ENCODE measurements around the gene S1PR4.
"Not testable (repeated sequence)": the region's sequence is repeated elsewhere in the genome, so short reads cannot be mapped to it uniquely, and the experiment has no call there.

Gene S1PR4

DNA sequence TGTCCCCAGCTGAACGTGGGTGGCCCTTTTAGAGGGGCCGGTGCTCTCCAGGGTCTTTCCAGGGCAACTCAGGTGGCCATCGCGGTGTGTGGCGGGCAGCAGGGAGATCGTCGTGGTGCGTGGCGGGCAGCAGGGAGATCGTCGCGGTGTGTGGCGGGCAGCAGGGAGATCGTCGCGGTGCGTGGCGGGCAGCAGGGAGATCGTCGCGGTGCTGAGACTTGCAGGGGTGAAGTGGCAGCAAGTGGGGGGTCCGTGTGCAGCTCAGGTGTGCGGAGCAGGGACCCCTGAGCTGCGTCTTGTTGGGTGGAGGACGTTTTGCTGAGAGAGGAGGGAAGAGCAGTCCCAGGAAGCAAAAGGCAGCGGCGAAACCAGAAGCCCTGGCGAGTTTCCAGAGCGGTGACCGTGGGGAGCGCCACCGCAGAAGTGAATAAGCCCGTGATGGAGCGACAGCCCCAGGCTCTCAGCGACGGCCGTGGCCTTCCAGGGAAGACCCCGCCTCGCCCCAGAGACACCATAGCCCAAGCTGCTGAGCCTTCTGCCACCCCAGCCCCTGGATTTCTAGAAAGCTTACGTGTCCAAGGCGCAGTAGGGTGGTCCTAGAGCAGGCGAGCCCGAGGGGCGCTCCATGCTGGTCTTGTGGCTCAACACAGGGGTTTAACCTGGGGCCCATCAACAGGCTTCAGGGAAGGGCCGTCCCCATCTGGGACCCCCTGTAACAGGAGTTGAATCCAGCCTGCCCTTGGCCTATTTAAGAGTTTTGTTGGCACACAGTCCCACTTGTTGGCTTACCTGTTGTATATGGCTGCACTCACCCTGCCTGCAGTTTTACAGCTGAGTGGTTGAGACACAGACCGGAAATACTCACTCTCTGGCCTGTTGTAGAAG, 12.6 kb downstream of the S1PR4 start:
- no peak overlapping the region for H3K4me3 ChIP-seq

DNA sequence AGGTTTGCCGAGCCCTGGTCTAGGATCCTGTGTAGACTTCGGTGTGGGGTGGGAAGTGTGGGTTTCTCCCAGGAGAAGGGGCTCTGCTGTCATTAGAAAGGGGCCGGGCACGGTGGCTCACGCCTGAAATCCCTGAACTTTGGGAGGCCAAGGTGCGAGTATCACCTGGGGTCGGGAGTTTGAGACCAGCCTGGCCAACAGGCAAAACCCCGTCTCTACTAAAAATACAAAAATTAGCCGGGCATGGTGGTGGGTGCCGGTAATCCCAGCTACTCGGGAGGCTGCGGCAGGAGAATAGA, 13.2 kb downstream of the S1PR4 start:
- H3K27ac ChIP-seq, H3K4me3 ChIP-seq: not testable (repeated sequence)

More for the DNA sequence above, 12.6 kb downstream of the S1PR4 start:
- no peak overlapping the region for H3K27ac ChIP-seq

DNA sequence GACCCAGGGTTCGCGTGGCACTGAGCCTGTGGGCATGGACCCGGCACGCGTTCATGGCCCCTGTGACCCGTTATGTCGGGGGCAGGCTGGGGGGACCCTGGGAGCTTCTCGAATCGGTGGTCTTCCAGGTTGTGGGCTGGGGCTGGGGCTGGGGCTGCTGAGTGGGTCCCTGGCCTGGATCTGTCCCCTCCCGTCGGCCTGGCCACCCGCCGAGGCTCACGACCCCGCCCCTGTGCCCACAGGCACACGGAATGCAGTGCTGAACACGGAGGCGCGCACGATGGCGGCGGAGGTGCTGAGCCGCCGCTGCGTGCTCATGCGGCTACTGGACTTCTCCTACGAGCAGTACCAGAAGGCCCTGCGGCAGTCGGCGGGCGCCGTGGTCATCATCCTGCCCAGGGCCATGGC, 13.7 kb downstream of the S1PR4 start:
- Histone ChIP-seq H3K4me3 (no peak overlapping the region), H3K27ac (no peak overlapping the region)

DNA sequence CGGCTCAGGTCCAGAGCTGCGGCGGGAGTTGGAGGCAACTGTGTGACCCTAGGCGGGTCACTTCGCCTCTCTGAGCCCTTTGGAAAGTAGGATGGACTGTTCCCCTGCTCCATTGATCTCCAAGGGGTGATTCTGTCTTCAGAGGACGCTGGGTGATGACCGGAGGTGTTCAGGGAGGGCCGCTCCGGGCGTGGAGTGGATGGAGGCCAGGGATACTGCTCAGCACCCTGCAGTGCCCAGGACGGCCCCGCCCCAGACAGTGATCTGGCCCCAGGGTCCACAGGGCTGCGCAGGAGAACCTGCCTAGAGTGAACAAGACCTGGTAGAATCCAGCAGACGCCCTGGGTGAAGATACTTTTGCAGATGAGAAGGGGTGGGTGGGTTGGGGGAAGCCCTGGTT, 14.1 kb downstream of the S1PR4 start:
- Histone ChIP-seq H3K4me3 (no peak overlapping the region), H3K27ac (no peak overlapping the region)

DNA sequence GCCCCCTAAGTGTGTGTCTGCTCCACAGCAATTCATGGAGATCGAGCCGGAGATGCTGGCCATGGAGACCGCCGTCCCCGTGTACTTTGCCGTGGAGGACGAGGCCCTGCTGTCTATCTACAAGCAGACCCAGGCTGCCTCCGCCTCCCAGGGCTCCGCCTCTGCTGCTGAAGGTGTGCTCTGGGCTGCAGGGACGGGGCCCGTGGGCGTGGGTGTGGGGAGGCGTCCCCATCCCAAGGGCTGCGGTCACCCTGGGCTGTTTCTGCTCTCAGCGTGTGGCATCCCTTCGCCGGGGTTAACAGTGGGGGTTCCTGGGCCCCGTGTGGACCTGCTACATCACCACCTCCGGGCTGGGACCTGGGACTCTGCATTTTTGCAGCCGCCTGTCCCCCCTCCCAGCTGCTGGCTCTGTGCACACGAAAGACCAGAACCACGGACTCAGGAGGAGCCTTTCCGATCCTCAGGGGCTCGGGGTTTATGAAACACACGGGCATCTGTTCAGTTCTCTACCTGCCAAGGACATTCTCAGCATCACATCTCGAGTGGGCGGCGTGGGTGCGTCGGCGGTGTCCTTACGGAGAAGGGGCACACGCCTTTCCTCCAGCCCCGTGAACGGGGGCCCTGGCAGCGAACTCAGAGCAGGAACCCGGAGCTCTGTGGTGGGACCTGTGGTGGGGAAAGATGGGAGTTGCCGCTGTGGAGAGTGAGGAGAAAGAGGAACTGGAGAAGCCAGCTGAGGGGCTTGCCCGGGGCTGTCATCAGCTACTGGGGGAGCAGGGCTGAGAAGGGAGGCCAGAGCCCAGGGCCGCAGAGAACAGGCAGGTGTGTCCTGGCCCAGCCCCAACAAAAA, 14.9 kb downstream of the S1PR4 start:
- Histone ChIP-seq H3K27ac (no peak overlapping the region), H3K4me3 (no peak overlapping the region)

DNA sequence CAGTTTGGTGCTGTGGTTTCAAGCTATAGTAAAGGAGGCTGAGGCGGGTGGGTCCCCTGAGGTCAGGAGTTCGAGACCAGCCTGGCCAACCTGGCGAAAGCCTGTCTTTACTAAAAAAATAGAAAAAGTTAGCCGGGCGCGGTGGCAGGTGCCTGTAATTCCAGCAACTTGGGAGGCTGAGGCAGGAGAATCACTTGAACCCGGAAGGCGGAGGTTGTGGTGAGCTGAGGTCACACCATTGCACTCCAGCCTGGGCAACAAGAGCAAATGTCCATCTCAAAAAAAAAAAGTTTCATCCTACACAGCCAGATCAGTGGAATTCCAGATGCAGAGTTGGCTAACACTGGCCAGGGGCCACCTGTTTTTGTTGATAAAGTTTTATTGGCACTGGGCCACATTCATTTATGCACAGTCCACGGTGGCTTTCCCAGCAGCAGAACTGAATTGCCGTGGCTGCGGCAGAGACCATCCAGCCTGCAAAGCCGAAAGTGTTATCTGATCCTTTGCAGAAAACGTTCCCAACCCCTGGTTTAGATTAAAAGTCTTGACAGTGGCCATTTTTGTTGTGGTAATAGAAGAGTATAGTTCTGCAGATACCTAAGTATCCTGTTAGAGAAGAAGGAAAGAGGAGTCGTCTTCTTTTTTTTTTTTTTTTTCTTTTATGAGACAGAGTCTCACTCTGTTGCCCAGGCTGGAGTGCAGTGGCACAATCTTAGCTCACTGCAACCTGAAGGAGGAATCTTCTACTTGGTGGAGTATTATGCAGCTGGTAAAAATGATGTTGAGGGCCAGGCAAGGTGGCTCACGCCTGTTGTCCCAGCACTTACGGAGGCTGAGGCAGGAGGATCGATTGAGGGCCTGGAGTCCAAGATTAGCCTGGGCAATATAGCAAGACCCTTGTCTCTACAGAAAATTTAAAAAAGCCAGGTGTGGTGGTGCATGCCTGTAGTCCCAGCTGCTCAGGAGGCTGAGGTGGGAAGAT, 15.8 kb downstream of the S1PR4 start:
- H3K27ac ChIP-seq: no peak overlapping the region
- H3K4me3 ChIP-seq: no peak overlapping the region

DNA sequence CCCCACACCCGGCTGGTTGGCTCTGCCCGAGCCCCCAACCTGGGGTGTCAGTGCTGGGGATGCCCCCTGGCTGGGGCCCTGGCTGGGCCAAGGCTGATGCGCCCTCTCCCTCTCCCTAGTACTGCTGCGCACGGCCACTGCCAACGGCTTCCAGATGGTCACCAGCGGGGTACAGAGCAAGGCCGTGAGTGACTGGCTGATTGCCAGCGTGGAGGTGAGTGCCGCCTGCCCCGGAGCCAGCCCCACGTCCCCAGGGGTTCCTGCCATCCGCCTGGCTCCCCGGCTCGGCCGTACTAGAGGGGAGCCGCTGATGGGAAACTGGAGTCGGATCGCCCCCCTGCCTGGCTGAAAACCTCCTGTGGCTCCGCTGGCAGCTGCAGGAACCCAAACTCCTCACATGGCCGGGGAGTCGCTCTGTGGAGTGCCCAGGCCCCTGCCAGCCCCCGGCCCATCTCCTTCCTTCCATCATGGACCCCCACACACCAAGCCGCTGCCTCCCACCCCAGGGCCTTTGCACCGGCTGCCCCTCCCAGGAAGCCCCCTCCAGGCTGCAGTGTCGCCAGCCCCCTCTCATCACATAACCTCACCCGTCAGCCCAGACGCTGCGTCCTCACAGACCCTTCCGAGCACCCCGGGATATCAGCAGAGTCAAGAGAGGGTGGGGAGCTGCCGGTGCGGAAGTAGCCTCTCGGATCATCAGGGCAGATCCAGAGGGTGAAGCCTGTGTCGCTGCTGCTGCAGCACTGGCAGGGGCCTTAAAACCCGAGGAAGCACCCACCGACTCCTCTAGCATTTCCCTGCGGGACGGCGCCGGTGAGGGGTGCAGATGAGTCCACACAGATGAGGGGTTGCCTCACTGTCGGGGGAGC, 17.7 kb downstream of the S1PR4 start:
- H3K4me3 ChIP-seq: no peak overlapping the region
- H3K27ac ChIP-seq: no peak overlapping the region

DNA sequence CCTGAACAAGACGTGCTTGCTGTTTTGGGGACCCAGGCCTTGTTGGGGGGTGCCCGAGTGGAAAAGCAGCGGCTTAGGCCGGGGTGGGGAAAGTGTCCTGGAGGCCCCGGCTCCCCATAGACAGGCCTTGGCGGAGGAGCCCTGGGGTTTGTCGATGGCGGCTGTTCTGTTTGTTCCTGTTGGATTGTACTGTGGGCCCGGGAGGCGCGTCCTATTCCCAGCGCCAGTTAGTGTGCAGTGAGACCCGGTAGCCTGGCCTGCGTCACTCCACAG, 18.3 kb downstream of the S1PR4 start:
- Histone ChIP-seq H3K4me3 (no peak overlapping the region), H3K27ac (no peak overlapping the region)

DNA sequence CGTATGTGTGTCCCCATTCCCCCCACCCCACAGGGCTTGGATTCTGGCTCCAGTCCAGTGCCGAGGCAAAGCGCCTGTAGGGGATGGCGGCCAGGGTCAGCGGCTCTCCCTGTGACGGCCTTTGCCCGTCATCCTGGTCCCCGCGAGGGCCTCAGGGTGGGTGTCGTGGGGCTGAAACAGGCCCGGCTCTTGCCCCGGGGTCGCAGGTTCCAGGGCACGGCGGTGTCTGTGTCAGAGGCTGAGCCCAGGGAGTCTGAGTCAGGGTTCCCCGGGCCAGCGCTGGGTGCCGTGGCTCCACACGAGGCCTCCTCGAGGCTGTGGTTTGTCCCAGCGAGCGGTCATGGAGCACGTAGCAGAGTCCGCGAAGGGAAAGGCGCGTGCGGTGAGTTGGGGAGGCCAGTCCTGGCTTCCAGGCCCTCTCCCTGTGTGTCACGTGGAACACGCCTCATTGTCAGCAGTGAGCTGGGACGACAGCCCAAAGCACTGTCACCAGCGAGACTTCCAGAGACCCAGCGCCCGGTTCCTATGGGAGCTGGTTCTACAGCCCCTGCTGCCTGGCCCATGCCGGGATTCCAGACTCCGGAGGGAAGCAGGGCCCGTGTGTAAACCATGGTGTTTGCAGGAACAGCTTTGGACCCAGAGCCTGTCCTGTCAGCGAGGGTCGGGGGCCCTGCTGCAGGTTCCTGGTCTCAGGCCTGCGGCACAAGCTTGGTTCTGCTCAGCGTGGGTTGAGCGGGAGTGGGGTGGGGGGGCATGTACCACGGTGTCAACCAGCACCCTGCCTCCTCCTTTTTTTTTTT, 20.5 kb downstream of the S1PR4 start:
- Histone ChIP-seq H3K27ac (no peak overlapping the region), H3K4me3 (no peak overlapping the region)

DNA sequence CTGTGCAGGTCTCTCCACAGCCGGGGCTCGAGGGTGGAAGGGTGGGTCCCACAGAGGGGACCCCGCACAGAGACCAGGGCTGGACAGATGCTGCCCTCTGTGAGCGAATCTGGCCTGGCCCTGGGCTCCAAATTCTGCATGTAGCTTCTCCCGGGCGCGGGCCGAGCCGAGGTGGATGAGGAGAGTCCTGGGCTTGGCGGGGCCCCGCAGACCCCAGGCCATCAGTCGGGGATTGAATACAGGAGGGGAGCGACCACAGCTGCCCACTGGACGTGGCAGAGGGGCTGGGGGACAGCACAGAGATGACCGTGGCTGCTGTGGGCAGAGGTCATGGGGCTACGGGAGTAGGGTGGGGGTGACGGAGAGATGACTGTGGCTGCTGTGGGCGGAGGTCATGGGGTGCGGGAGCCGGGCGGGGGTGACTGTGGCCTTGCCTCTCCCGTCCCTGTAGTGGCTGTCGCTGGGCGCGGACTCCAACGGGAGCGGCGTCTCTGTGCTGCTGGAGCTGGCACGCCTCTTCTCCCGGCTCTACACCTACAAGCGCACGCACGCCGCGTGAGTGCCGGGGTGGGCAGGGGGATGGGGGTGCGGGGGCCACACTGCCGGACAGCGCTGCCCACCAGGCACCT, 22.6 kb downstream of the S1PR4 start:
- no peak overlapping the region for H3K27ac ChIP-seq
- no peak overlapping the region for H3K4me3 ChIP-seq

DNA sequence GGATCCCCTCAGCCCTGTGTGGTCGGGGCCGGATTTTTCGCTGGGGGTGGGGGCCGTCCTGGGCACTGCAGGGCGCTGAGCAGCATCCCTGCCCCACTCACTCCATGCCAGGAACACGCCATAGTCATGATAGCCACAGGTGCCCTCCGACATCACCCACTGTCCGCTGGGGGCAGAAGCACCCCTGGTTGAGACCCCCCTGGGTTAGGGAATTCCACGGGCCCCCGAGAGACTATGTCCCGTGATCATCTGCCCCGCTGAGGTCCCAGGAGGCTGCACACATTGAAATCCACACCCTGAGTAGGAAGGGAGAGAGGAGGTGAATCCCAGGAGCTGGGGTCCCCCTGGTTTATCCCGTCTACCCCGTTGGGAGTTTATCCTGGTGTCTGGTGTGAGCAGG, 23.3 kb downstream of the S1PR4 start:
- Histone ChIP-seq H3K27ac (no peak overlapping the region), H3K4me3 (no peak overlapping the region)

DNA sequence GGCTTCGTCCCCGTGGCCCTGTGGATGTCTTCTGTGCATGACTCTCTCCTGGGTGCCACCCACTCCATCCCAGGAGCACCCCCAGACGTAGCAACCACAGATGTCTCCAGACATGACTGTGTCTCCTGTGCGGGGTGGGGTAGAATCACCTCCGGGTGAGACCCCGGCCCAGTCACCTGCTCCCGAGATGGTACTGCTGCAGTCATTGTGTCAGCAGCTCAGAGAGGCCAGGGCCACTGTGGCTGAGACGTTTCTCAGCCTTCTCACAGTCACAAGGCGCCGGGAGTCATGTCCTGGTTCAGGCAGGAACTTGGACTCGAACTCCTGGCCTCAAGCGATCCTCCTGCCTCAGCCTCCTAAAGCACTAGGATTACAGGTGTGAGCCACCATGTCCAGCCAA, 23.8 kb downstream of the S1PR4 start:
- Histone ChIP-seq H3K4me3 (no peak overlapping the region), H3K27ac (no peak overlapping the region)

DNA sequence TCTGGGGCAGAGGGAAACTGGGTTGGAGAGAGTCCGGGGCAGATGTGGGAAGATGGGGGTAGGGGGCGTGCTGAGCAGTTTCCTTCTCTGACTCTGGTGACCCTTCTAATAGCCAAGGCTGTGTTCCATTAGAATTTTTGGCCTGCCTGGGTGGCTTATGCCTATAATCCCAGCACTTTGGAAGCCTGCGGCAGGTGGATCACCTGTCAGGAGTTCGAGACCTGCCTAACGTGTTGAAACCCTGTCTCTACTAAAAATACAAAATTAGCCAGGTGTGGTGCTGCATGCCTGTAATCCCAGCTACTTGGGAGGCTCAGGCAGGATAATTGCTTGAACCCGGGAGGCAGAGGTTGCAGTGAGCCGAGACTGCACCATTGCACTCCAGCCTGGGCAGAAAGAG, 24.3 kb downstream of the S1PR4 start:
- H3K27ac ChIP-seq, H3K4me3 ChIP-seq: not testable (repeated sequence)

DNA sequence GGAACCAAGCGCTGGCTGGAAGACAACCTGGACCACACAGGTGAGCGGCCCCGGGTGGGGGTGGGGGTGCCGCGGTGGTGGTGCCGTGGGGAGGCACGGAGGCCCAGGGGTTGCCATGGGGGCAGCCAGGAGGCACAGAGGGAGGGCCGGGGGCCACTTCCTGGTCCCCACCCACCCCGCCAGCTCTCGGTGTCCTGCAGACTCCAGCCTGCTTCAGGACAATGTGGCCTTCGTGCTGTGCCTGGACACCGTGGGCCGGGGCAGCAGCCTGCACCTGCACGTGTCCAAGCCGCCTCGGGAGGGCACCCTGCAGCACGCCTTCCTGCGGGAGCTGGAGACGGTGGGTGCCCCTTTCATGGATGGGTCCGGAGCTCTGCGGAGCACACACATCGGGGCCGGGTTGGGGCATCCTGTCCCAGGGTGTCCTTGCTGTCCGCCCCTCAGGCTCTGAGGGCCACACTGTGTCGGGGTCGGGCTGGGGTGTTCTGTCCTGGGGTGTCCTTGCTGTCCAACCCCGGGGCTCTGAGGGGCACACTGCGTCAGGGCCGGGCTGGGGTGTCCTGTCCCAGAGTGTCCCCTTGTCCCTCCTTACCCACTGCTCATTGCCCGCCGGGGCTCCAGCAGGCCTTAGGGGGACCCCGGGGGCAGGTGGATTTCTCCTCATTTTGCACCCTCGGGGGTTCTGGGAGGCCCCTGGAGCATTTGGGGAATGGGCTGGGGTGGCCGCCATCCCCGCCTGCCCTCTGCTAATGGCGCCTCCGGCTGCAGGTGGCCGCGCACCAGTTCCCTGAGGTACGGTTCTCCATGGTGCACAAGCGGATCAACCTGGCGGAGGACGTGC, 25.5 kb downstream of the S1PR4 start:
- H3K4me3 ChIP-seq: no peak overlapping the region
- no peak overlapping the region for H3K27ac ChIP-seq

DNA sequence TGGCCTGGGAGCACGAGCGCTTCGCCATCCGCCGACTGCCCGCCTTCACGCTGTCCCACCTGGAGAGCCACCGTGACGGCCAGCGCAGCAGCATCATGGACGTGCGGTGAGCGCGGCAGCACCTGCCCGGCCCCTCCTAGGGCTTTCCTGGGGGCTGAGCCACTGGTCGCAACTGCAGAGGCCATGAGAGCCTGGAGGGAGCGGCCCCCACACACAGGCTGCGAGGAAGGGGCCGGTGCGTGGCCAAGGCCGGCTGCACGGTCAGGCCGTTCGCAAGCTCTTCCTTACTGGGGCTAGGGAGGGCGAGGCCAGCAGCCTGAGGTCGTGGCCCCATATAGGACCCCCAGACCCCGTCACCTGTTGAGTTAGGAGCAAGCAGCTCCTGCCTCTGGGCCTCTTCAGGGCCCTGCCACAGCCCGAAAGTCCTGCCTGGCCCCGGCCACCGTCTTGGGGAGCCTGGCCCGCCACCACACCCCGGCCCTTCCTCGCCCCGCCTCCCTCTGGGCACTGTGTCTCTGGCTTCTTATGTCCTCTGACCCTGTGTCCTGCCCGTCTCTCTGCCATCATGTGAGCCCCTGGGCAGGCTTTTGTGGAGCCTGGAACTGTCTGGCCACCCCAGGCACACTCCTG, 26.2 kb downstream of the S1PR4 start:
- H3K27ac ChIP-seq: no peak overlapping the region
- no peak overlapping the region for H3K4me3 ChIP-seq

DNA sequence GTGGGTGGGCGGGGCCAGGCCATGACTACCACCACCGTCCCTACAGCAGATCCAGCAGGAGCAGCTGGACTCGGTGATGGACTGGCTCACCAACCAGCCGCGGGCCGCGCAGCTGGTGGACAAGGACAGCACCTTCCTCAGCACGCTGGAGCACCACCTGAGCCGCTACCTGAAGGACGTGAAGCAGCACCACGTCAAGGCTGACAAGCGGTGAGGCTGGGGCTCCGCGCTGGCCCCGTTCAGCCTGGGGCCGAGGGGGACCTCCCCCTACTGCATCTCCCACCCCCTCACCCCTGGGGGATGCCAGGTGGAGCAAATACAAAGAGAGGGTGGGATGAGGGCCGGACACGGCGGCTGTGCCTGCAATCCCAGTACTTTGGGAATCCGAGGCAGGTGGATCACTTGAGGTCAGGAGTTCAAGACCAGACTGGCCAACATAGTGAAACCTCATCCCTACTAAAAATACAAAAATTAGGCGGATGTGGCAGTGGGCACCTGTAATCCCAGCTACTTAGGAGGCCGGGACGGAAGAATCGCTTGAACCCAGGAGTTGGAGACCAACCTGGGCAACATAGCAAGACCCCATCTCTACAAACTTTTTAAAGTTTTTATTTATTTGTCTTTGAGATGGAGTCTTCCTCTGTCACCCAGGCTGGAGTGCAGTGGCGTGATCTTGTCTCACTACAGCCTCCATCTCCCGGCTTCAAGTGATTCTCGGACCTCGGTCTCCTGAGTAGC, 27.8 kb downstream of the S1PR4 start:
- Histone ChIP-seq H3K4me3 (no peak overlapping the region), H3K27ac (no peak overlapping the region)
